ENCODE results near the gene GLI1.
"Not testable (repeated sequence)": the region's sequence is repeated elsewhere in the genome, so short reads cannot be mapped to it uniquely, and the experiment has no call there.

GLI1 gene

GRCh38 chr12:57459750-57460467 is at the start of gene GLI1:
Gene GLI1, plus strand, starts transcription at chr12:57459785. Its CDS starts 3,907 bp downstream, at chr12:57463692.
- peak in 1 of 2 experiments; percentile 58 for DNase-seq

DNA sequence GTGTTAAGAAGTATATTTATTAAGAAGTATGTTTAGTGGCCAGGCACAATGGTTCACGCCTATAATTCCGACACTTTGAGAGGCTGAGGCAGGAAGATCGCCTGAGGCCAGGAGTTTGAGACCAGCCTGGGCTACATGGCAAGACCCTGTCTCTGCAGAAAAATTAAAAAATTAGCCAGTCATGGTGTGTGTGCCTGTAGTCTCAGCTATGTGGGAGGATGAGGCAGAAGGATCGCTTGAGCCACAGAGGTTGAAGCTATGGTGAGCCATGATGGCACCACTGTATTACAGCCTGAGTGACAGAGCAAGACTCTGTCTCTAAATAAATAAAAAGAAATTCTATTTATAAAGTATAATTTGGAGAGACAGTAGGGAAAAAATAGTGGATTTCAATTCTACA is 49.1 kb upstream of the GLI1 start:
- DNase-seq: no peak

- not testable (repeated sequence) for DNase-seq
These were observed 45.4 kb upstream of the GLI1 start for GRCh38 chr12:57414160-57414559.

DNA sequence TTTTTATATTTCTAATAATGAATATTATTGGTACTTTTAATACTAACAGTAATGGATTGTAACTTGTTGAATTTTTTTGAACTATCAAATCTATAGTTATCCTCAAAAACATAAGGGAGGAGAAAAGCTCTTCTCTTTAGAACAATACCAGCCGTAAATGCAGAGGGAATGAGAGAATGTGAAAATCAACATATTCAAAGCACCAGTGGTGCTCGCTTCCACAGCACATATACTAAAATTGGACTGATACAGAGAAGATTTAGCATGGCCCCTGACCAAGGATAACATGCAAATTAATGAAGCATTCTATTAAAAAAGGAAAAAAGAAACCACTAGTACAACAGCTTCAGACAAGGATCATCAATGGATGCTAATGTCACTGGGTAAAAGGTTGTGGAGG is 44.5 kb upstream of the GLI1 start:
- no peak for DNase-seq

- DNase-seq: peak in 1 of 2 experiments; percentile 15
These were observed 43.3 kb upstream of the GLI1 start for GRCh38 chr12:57416039-57416996.

GRCh38 chr12:57418255-57418654 is 41.3 kb upstream of the GLI1 start:
- DNase-seq: no peak

- DNase-seq: no peak
These were observed 40.1 kb upstream of the GLI1 start for GRCh38 chr12:57419495-57419894.

DNA sequence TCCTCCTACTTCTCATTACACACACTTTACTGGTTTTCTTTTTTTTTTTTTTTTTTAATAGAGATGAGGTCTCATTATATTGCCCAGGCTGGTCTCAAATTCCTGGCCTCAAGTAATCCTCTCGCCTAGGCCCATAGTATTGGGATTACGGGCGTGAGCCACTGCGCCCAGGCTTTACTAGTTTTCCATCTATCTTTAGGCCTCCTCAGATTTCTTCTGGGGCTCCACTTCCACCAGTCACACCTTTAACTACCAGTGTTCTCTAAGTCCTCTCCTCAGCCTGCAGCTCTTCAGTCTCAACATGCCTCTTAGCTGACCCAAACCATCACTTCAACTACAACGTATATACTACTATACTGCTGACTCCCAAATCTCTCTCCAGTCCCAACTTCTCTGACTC is 39.1 kb upstream of the GLI1 start:
- DNase-seq: no peak

DNA sequence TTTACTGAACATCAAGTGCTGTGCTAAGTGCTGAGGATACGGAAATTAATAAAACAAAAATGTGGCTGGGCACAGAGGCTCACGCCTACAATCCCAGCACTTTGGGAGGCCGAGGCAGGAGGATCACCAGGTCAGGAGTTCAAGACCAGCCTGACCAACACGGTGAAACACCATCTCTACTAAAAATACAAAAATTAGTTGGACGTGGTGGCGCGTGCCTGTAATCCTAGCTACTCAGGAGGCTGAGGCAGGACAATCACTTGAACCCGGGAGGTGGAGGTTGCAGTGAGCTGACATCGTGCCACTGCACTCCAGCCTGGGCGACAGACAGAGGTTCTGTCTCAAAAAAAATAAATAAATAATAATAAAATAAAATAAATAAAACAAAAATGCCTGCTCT is 32.6 kb upstream of the GLI1 start:
- not testable (repeated sequence) for DNase-seq

- DNase-seq: no peak
These were observed 30.6 kb upstream of the GLI1 start for GRCh38 chr12:57428965-57429364.

DNA sequence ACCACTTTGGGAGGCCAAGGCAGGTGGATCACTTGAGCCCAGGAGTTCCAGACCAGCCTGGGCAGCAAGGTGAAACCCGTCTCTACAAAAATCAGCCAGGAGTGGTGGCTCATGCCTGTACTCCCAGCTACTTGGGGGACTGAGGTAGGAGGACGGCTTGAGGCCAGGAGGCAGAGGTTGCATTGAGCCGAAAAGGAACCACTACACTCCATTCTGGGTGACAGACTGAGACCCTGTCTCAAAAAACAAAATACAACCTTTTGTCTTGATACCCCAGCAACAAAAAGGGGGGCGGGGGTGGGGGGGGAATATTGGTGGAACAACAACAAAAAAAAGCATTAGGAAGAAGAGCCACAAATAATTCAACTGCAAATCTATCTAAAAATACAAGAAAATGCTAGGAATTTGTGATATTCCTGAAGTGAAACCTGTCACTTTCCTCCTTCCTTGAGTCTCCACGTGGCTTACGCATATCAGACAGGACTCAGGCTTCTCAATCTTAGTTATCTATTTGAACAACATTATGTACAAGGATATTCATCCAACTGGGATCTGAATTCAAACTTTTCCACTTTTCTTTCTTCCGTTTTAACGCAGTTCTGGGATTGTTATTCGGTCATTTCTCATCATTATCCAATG is 30.0 kb upstream of the GLI1 start:
- DNase-seq: peak in 1 of 2 experiments; percentile 30

DNA sequence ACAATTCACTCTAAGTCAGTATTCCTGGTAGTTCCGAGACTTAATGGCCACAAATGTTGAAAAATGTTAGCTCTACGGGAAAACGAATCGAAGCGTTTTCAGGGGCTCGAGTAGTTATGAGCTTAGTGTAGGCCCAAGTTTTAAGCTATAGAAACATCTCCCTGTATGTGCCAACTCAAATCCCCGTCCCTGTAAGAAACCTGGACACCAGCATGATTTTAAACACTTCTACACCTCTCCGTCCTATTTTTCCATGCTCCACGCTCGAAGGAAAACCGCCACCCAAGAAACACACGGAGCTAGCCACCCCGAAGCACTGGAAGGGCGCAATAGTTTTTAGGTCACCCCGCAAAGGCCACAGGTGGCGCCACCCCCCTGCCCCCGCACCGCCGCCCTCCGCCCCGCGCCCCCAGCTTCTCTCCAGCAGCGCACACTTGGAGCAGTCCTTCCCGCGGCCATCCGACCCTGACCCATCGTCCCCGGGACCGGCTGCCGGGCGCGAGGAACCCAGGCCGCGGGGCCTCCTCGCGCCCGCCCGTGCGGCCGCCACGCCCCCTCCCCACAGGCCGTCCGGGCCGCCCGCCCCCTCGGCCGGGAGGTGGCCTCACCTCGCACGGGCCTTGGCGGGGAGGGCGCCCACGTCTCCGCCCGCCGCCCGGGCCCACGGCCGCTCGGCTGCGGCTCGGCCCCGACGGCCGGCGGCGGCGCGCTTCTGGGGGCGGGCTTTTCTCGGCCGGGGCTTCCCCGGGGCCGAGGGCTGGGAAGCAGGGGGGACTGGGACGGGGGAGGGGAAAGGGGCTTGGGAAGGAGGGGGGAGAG is 29.3 kb upstream of the GLI1 start:
- DNase-seq: peak; percentile 49 to 58

DNA sequence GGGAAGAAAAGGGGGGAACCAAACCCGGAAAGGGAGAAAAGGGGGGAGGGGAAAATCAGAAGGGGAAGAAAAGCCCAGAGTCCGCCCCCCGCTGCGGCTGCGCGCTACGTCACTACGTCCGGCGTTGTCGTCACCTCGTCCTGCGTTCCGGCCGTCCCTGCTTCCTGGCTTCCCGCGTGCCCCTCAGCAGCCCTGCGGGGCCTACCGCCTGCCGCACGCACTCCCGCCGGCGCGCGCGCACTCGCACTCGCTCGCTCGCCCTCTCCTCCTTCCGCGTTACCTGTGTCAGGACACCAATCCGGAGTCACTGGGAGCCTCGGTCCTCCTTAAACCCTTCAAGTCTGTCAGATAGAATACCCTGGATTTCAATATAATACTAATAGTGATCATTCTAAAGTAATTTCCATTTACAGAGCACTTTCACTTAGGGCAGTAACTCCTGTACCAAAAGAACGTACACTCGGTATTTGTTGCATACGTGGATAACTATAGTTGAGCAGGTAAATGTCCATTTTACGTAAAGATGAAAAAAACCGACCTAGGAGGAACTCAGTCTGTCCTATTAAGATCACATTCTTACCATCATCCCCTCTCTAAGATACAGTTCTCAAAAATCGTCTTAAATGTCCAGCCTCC is 28.5 kb upstream of the GLI1 start, which contains the start of gene R3HDM2:
TSS of gene R3HDM2 (minus strand) at position 113 of the 636 bp plus-strand sequence. CDS start 120,615 bp downstream, outside the sequence.
- DNase-seq: peak; percentile 79 to 93

DNA sequence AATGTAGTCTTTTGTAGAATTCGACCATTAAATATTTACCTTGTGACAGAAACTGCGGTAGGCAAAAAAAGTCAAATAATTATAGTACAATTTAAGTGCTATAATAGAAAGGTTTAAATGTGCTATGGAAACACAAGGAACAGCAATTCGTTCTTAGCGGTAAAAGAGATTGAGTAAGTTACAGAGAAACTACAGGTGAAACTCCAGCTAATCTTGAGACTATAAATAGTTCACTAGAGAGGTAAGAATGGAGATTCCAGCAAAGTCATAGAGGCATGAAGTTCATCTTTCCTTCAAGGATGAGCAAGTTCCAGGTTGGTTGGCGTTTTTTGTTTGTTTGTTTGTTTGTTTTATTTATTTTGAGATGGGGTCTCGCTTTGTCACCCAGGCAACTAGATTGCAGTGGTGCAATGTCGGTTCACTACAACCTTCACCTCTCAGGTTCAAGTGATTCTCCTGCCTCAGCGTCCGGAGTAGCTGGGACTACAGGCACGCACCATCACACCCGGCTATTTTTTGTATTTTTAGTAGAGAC is 27.9 kb upstream of the GLI1 start:
- no peak for DNase-seq

GRCh38 chr12:57433370-57433769 is 26.2 kb upstream of the GLI1 start:
- DNase-seq: no peak

- DNase-seq: no peak
These were observed 24.9 kb upstream of the GLI1 start, which contains the start of gene INHBC for GRCh38 chr12:57434517-57435223. Gene INHBC, plus strand, starts transcription at chr12:57434784. Its CDS starts 103 bp downstream, at chr12:57434887.

GRCh38 chr12:57435293-57435692 is 24.3 kb upstream of the GLI1 start:
- DNase-seq: no peak

- no peak for DNase-seq
These were observed 21.2 kb upstream of the GLI1 start for GRCh38 chr12:57438400-57438799.

- DNase-seq: no peak
These were observed 19.8 kb upstream of the GLI1 start for GRCh38 chr12:57439762-57440266.

DNA sequence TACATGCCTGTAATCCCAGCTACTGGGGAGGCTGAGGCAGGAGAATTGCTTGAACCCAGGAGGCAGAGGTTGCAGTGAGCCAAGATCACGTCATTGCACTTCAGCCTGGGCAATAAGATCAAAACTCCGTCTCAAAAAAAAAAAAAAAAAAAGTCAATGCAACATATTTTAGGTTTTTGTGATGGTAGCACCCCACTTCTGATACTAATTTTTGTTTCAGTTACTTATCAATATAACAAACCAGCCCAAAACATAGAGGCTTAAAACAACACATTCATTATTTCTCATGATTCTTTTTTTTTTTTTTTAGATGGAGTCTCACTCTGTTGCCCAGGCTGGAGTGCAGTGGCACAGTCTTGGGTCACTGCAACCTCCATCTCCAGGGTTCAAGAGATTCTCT is 18.2 kb upstream of the GLI1 start:
- DNase-seq: not testable (repeated sequence)
